NCI-H1105 treated with DMSO at 0.1 percent for 48 hours (cell line): ENCODE measurements around the gene EXOC6B.
A peak's percentile ranks its signal among the peaks of the same experiment; 100 is the strongest.

Experiments
- DNase-seq: peaks from one replicate; lab custom pipeline; 2025; lab: John Stamatoyannopoulos, UW

EXOC6B gene

DNA sequence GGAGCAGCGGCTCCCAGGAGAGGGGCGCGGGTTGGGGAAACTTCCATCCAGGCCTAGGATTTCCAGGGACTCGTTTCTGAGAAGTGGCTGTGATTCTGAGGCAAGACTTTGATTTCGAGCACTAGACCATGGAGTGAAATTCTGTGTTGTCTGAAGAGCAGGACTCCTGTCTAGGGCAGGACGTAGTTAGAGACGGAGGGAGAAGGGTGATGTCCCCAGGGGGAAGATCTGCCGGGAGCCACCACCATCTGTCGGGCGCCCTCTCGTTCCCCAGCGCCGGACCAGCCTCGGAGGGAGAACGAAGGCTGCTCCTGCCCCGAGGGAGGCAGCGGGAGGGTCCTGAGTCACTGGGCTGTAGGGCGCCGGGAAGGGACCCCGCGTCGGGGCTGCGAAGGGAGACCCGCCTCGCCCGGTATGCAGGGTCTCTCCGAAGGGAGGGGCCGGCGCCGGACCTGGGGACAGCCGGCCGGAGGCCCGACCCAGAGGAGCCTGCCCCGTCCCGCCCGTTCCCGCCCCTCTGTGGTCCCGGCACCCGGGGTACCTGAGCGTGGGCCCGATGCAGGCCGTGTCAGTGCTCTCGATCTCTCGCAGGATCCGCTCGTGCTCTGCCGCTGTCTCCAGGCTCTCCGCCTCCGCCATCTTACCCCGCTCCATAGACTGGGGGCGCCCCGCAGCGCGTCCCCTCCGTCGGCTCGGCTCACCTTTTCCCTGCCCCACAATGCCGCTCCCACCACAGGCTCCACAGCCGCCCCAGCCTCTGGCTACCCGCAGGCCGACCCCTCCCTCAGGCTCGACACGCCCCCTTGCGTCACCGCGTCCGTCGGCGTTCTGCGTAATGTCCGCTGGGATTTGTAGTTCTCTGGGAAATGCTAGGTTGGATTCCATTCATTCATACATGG lies at the start of gene EXOC6B:
Gene EXOC6B (minus strand): TSS at position 777 of the 899 bp plus-strand sequence.
- DNase-seq: peak; percentile 84

DNA sequence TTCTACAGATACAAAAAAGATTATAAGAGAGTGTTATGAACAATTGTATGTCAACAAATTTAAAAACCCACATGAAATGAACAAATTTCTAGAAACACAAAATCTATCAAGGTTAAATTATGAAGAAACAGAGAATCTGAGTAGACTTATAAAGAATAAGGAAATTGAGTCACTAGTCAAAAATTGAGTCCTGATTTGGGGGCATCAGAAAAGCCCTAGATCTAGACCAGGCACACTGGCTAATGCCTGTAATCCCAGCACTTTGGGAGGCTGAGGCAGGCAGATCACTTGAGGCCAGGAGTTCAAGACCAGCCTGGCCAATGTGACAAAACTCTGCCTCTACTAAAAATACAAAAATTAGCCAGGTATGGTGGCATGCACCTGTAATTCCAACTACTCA lies 46.0 kb upstream of the EXOC6B start:
- DNase-seq: no peak

DNA sequence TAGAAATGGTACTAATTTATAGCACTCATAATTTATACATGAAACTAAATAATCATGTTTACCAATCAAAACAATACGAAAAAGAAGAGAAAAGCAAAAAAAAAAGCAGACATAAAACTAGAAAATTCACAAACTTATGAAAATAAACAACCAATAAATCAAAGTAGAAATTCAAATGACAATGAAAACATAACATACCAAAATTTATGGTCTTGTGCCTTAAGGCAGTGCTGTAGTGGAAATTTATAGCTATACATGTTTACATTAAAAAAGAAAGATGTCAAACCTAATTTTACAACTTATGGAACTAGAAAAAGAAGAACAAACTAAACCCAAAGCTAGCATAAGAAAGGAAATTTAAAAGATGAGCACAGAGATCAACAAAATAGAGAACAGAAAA lies 45.2 kb upstream of the EXOC6B start:
- no peak for DNase-seq

DNA sequence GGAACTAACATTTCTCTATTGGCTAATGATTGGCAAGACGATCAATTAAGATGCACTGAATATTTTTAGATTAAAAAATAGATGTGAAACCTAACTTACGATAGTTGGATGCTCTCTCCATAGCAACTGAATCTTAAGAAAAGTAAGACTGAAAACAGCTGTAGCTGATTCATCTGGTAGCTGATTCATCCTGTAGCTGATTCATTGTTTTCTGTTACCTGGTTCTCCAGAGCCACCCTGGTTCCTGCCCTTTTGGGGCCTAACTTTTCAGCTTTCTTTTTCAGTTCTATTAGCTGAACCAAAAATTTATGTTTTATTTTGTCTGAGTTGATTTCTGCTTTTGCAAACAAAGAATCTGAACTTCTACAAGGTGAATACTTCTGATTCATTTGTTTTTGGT lies 38.7 kb upstream of the EXOC6B start:
- DNase-seq: no peak

DNA sequence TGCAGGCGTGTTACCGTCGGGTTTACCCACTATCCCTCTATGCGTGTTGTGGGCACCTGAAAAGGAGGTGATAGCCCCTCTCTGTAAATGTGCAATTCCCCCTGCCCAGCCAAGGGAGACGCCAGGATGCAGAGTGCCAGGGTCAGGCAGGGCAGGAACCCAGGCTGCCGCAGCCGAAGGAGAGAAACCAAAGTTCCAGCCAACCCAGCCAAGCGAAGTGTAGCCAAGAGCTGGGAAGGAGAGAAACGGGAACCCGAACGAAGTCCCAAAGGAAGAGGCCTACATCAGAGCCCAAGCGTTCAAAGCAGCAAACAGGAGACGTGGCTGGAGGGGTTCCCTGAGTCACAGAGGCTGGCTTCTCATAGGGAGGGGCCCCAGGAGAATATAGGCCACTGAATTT lies 37.2 kb upstream of the EXOC6B start:
- DNase-seq: no peak

DNA sequence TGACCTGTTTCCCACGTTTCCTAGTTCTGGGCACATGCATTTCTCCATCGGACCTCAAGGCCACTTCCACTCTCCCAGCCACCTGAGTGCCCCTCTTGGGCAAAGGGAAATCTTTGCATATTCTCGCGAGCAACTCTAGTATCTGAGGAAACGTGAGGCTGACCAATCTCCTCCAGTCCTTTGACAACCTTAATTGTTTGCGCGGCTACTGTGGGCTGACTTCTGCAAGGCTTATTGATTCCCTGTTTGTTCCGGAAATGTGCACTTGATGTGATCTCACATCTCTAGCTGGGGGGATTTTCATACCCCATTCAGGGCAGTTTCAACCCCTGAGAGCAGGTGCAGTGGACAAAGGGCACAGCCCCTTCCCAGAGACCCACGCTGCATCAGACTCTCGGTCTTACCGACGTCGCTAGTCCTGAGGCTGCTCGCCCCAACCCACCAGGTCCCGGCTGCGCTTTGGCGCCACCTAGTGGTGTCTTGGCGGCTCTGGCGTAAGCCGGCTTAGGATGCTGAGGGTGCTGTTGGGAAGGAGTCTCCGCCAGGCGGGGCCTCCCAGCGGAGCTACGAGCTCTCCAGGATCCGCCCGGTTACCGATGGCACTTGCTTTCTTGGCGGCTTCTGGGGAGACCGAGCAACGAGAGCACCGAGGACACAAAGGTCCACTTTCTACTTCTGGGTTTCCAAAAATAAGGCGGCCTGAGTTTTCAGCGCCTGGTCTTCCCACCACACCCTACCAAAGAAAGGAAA lies 36.6 kb upstream of the EXOC6B start:
- DNase-seq: peak; percentile 86

DNA sequence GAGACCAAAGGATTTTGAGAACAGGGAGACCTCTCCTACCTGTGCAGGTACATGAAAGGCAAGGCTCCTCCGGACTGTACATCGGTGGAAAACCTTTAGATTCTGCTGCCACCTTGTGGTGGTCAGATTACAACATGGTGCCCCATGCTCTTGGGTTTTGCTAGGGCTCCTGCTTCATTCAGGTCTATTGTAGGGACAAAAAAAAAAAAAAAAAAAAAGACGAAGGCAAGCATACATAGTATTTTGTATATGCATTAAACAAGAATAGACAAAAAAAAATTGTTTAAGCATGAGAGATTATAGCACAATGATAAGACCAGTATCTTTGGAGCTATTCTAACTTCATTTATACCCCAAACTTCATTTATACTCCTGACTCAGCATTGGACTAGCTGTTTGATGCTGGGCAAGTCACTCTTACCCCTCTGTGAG lies 34.0 kb upstream of the EXOC6B start:
- DNase-seq: peak; percentile 78

DNA sequence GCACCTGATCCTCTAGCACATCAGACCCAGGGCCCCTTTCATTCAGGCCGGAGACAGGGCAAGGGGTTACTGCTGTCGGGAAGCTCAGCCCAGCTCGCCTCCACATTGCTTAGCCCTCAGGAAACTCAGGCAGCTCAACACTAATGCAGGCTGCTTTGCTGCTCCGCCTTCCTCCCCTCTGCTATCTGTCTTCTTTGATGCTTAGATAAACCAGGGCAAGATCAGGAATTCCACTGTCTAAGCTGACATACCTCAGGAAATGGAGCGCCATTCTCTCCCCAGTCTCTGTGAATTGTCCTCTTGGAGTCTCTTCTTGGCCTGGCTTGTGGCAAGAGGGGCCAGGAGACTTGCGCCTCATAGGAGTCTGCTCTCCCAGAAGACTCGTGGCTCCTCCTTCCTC lies 25.5 kb upstream of the EXOC6B start:
- no peak for DNase-seq

DNA sequence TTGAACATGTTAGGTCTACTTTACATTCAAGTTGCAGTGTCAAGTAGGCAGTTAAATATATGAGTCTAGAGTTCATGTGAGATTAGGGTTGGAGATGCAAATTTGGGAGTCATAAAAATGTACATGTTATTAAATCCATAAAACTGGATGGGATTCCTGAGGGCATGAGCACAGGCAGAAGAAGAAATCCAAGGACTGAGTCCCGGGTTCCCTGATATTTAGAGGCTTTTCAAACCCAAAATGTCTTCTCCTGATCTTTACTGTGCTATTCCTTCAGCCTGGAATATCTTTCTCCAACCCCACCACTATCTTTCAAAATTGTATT lies 23.3 kb upstream of the EXOC6B start:
- DNase-seq: no peak

DNA sequence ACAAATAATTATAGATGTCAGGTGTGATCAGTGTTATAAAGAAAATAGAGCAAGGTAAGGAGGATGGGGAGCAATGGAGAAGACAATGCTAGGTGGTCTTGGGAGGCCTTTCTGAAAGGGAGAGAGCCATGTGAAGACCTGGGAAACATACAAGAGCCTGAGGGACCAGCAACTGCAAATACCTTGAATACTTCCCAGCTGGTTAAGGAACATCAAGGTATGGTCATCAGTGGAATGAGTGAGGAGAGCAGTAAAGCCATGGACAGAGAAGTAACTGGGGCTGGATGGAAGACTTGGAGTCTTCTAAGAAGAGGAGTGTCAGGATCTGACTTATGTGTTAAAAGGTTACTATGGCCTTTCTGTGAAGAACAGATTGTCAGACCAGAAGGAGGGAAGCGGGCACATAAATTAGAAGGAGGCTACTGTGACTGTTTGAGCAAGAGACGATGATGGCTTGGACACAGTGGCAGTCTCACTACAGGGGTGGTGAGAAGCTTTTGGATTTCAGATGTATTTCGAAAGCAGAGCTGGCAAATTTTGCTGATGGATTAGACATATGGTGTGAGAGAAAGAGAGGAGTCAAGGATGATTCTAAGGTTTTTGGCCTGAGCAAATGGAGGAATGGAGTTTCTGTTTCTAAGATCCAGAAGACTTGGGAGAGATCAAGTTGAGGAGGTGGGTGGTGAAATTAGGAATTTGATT lies 22.8 kb upstream of the EXOC6B start:
- DNase-seq: no peak

DNA sequence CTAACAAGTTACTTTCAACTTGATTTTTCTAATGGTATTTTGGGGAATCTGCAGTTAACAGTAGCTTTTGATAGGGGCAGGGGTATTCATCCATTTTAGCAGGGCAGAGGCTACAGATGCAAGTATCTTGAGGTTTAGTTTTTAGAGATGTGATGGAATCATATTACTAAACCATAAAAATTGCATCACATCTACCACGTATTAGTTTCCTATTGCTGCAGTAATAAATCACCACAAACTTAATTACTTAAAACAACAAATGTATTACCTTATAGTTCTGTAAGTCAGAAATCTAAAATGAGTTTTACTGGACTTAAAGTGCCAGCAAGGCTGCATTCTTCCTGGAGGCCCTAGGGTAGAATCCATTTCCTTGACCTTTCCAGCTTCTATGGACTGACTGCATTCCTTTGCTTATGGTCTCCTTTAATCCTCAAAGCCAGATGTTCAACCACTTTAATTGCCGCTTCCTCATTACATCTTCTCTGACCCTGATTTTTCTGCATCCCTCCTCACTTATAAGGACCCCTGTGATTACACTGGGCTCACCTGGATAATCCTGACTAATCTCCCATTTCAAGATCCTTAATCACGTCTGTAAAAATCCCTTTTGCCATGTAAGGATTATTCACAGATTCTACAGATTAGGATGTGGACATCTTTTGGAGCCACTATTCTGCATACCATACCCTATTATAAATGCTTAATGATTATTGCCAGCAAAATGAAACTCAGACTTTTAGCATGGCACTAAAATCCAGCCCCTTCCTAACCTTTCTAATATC lies 21.9 kb upstream of the EXOC6B start:
- no peak for DNase-seq

DNA sequence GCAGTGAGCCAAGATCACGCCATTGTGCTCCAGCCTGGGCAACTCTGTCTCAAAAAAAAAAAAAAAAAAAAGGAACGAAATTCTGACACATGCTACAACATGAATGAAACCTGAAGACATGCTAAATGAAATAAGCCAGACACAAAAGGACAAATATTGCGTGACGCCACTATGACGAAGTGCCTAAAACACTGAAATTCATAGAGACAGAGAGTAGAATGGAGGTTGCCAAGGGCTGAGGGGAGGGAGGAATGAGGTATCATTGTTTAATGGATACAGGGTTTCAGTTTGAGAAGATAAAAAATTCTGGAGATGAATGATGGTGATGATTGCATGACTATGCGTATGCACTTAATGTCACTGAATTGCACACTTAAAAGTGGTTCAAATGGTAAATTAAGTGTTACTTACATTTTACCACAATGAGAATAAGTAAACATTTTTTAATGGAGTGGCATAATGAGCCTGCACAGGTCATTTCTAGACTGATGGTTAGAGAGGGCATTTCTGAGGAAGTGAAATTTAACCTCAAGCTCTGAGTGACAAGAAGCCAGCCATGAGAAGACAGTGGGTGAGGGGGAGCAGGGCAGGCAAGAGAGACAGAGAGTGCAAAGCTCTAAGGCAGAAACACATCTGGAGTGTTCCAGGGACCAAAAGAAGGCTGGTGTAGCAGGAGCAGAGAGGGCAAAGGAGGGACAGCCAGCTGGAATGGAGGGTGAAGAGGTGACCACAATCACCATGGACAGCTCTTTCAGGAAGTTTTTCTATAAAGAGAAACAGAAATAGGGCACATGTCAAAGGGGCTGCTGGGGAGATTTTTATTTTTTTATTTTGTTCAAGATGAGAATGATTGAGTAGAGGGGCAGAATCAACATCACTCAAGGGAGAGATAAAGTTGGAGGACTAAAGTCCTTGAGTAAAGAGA lies 20.6 kb upstream of the EXOC6B start:
- DNase-seq: no peak

DNA sequence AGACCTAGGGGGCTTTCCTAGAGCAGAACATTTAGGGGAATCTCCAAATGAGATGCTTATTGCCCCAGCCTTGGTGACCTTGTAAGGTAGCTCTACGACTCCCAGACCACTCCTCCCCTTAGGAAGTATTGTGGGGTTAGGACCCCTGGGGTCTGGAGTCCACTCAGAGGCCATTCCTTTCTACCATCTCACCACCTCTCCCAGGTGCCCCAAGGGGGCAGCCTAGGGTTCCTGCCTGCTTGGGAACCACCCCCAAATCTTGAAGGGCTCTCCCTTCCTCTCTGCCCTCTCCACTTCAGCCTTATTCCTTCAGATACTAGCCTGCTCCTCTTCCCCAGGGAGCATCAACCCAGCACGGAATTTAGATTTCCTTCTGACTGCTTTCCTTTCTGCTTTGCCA lies 17.5 kb upstream of the EXOC6B start:
- DNase-seq: no peak

DNA sequence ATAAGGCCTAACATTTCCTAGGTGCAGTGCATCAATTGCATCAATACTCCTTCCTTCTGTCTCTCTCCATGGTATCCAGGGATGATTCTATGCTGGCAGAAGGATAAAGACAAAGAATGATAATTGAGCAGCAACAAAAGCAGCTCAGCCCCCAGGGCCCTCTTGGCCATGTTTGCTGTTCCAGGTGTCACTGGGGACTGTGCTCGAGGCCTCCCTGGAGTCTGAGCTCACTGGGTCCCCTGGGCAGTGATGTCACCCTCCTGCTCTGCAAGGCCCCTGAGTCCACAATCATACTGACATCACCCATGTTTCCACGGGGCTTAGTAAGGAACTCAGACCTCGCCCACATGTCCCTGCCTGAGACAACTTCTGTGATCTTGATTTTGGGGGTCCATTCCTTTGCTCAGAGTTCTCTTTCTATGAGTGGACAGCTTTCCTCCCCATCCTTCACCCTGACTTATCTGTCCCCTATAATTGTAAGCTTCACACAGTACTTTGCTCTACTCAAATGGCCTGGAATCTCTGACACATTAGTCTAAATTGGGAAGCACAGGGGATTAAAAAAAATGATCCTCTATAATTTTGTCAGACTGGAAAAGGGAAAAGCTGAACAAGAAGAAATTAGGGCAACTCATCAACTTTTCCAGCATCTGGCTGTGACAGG lies 15.8 kb upstream of the EXOC6B start:
- no peak for DNase-seq

DNA sequence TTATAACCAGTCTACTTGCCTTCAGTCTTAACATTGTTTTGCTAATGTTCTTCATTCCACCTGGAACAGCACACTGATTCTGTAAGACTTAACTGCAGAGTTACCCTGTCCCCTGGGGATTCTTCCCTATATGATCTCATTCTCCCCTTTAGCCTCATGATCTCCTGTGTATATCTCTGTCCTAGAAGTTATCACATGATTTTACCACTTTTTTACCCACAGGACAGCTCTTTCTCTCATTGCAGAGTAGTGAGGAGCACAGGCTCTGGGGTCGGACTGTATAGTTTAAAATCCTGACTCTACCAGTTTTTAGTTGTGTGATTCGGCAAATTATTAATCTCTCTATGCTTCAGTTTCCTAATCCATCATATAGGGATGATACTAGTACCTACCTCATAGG lies 14.2 kb upstream of the EXOC6B start:
- DNase-seq: no peak

DNA sequence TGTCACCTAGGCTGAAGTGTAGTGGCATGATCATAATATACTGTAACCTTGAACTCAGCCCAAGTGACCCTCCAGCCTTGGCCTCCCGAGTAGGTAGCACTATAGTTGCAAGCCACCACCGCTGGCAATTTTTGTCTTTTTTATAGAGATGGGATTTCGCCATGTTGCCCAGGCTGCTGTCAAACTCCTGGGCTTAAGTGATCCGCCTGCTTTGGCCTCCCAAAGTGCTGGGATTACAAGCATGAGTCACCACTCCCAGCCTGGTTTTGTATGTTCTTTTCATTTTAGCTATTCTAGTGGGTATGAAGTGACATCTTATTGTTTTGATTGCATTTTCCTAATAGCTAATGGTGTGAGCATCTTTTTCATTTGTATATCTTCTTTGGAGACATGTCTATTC lies 11.3 kb upstream of the EXOC6B start:
- DNase-seq: no peak

DNA sequence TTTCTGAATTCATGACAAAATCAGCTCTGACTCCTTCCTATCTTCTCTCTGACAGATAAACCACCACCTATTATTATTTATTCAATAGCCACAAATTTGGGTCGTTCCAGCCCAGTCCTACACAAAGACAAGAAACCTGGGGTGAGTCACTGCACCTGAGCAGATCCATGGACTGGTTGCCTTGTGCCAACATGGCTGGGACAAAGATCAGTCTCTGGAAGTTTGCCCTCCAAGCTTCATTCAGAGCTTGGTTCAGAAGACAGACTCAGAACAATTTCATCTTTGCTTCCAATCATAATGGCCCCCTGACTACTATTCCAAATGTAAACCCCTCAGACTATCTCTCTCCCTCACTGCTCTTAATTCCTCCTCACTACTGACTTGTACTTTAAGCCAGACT lies 9.6 kb upstream of the EXOC6B start:
- no peak for DNase-seq

DNA sequence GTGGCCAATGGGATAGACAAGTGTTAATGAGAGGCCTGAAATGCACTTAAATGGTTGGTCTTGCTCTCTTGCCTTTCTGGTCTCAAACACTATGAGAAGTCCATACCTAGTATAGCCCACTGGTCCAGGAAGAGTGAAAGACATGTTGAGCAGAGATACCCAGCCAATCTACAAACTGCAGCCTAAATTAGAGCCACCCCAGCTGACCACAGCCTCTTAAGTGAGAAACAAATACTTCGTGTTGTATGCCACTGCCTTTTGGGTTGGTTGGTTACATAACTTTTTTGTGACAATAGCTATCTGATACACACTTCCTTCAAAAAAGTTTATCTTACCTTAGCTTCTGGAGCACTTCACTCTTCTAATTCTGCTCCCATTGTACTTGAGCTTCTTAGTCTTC lies 8.8 kb upstream of the EXOC6B start:
- DNase-seq: no peak

DNA sequence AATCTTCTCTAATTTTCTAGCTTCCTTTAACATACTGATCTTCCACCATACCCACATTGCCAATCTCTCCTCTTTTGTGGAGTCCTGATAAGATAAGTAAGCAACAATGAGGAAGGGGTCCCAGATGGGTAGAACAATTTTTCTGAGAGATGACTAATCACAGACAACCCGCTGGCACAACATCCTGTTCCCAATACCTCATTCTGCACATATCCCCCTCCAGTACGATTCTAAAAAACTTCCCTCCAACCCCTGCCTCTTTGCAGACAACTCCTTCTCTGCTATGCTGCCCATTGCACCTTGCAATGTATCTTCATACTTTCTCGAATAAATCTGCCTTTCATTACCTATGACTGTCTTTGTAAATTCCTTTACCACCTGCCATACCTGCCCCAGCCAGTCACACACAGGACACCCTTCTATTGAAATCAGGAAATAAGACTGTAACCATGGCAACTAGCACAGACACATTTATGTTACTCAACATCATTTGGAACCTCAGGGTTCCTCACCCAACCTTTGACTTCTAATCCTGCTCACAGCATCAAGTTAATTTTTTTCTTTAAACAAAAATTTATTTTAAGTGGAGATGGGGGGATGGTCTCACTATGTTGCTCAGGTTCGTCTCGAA lies 7.4 kb upstream of the EXOC6B start:
- no peak for DNase-seq

DNA sequence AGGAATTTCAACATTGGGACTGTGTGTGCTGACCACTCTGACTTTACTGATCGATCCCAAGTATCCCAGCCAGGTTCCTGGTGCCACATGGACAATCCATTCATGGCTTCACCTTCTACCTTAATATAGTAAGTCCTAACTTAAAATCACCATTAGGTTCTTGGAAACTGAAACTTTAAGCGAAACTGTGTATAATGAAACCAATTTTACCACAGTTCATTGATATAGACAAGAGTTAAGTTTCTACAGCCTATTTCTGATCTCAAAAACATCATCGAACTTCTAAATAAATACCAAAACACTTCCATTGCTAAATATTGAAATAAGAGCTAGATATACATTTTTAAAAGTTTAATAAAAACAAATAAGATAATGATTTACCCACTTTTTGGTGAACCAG lies 4.4 kb upstream of the EXOC6B start:
- no peak for DNase-seq
